HG03571 (cell line): ENCODE measurements around the gene SBSN.

Source experiments
- ATAC-seq: cut with Tn5 transposase; IDR thresholded peaks from one replicate; pipeline ENCODE4 v1.9.1; 2021; ENCODE audit not compliant: unreplicated experiment

SBSN gene, protein sequence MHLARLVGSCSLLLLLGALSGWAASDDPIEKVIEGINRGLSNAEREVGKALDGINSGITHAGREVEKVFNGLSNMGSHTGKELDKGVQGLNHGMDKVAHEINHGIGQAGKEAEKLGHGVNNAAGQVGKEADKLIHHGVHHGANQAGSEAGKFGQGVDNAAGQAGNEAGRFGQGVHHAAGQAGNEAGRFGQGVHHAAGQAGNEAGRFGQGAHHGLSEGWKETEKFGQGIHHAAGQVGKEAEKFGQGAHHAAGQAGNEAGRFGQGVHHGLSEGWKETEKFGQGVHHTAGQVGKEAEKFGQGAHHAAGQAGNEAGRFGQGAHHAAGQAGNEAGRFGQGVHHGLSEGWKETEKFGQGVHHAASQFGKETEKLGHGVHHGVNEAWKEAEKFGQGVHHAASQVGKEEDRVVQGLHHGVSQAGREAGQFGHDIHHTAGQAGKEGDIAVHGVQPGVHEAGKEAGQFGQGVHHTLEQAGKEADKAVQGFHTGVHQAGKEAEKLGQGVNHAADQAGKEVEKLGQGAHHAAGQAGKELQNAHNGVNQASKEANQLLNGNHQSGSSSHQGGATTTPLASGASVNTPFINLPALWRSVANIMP

DNA sequence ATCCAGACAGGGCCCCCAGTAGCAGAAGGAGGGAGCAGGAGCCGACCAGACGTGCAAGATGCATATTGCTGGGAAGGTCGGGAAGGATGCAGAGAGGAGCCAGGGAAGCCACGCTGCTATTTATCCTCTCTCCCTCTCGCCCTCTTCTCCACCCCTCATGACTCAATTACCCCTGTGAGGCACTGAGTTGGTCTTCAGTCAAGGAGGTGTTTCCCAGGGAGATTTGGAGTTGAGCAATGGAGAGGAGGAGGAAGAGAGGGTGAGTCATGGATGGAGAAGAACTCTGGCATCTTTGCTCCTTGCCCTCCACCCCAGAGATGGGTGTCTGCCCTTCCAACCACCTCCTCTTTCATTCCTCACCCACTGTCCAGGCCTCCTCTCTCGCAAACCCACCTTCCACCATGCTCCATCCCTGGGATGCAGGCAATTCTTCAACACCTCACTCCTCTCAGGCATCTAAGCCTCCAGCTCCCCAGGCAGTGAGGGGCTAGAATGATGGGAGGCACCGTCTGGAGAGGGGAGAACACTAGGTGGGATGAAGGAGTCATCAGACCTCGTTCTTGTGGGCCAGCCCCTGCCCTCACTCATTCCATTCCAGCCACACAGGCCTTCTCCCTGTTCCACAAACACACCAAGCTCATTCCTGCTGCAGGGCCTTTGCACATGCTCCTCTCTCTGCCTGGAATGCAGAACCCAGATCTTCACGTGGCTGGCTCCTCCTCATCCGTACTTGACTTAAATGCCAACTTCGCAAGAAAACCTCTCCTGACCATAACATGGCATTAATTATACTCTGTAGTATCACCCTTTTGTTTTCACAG is at the start of gene SBSN:
Gene SBSN (minus strand): TSS at position 94 of the 821 bp plus-strand sequence. CDS start 30 bp downstream, at position 64.
- no peak for ATAC-seq

DNA sequence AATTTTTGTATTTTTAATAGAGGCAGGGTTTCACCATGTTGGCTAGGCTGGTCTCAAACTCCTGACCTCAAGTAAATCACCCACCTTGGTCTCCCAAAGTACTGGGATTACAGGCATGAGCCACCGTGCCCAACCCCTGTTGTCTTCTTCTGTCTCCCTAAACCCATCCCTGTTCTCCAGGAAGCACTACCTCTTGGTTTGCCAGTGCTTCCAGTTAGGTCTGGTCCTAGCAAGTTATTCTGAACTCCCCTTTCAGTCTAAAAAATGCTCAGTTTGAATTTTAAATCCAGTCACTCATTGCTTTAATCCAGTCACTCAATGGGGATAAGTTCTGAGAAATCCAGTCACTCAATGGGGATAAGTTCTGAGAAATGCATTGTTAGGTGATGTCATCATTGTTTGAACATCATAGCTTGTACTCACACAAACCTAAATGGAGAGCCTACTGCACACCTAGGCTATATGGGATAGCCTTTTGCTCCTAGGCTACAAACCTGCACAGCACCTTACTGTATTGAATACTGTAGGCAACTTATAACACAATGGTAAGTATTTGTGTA is 43.4 kb upstream of the SBSN start:
- ATAC-seq = no peak

DNA sequence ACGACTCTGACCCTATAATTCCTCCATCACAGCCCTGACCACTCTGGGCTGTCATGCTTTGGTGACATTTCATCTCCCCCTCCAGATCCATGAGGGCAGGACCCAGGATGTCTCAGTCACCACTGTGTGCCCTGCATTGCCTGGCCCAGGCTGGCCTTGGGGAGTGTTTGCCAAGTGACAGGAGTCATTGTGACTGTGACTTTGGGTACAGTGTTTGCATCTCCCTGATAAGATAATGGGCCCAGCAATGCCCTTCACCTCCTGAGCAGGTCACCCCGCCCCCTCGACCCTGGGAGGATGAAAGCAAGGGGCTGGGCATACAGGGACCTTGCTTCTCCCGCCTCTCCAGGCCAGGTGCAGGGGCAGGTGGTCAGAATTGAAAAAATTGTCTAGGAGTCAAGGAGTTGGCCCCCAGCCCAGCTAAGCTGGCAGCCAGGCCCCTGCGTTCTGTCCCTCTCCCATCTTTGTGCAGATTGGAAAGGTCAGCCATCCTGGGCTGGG is 41.2 kb upstream of the SBSN start:
- no peak for ATAC-seq

DNA sequence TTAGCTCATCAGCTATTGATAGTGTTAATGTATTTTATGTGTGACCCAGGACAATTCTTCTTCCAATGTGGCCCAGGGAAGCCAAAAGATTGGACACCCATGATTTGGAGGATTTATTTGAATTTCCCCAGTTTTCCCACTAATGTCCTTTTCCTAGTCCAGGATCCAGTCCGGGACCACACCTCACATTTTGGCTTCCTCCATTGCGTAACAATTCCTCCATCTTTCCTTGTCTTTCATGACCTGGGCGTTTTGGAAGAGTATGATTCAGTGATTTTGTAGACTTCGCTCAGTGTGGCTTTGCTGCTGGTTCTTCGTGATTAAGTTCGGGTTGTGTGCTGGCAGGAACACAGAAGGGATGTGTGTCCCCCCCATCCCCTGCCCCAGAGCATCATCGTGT is 38.6 kb upstream of the SBSN start:
- no peak for ATAC-seq

DNA sequence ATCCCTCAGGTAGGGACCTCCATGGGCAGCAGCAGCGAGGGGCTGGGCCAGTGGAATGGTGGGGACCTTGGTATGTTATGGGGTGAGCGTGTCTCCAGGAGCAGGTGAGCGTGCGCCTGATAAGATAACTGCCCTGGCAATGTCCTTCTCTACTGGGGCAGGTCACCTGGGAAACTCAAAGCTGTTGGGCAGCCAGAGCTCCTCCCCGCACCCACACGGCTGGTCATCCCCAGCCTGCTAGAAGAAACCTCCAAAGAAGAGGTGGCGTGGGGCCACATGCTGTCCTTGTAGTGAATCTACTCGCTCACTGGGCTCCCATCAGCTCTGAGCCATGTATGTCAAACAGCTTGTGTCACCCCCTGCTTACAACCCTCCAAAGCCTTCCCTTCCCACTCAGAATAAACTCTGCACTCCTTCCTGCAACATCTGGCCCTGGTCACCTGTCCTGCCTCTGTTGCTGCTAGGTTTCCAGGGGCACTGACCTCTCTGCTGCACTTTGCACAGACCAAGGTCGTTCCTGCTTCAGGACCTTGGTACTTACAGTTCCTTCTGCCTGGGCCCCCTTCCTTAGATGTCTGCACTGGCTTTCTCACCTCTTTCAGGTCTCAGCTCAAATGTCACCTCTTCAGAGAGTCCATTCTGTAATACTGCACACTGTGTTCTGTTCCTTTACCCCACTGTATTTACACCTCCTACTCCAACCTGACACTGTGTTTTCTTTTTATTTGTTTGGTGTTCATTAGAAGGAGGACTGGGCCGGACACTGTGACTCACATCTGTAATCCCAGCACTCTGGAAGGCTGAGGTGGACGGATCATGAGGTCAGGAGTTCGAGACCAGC is 37.1 kb upstream of the SBSN start:
- no peak for ATAC-seq

DNA sequence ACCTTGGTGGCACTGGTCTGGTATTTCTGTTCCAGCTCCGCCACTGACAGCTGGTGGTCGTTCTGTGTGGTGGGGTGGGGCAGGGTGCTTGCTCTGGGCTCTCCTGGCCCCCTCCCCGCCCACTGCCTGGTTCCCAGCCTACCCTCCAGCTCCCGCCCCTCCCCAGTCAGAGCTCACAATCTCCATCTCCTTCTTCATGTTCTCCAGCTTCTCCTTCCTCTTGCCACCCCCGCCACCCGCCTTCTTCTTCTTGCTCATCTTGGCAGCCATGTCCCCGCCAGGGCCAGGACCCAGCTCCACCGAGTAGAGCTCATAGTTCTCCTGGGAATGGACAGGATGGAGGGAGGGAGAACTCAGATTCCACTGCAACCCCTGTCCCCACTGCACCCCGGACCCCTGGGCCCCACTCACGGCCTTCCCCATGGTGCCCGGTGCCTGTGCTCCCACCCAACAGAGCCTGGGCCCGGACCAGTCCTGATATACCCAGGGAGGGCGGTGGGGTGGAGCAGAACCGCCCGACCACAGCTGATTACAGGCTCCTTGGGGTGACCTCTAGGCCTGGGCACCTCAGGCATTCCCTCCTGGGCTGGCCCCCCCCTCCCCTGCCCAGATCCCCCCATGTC is 35.2 kb upstream of the SBSN start, which contains the start of gene ATP4A:
Gene ATP4A (minus strand): TSS at position 452 of the 623 bp plus-strand sequence. CDS start 29 bp downstream, at position 423.
- ATAC-seq = no peak

DNA sequence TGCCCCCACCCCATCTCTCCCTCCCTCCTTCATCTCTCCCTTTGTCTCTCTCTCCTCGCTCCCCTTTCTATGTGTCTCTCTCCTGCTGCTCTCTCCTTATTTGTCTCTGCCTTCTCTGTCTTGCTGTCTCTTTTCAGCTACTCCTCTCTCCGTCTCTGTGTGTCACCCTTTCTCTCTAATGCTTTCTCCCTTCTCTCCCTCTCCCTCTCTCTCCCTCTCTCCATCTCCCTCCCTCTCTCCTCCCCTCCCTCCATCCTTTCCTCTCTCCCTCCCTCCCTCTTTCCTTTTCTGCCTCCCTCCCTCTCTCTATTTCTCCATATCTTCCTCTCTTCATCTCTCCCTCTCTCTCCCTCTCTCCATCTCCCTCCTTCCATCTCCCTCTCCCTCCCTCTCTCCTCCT is 34.7 kb upstream of the SBSN start:
- no peak for ATAC-seq

DNA sequence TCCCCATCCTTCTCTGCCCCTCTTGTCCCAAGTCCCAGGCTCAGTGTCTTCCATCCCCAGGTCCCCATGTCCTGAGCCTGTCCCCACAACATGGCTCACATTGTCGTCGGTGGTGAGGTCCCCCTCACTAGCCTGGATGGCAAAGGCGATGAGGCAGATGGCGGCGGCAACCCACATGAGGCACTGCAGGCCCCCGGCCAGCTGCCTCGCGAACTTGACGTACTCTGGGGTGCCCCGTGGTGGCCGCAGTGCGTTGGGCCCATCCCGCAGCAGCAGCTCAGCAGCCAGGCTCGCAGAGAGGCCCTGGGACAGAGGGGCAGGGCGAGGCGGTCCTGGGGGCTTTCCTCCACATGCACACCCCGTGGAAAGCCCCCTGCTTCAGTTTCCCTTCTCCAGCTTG is 34.2 kb upstream of the SBSN start:
- ATAC-seq = no peak

DNA sequence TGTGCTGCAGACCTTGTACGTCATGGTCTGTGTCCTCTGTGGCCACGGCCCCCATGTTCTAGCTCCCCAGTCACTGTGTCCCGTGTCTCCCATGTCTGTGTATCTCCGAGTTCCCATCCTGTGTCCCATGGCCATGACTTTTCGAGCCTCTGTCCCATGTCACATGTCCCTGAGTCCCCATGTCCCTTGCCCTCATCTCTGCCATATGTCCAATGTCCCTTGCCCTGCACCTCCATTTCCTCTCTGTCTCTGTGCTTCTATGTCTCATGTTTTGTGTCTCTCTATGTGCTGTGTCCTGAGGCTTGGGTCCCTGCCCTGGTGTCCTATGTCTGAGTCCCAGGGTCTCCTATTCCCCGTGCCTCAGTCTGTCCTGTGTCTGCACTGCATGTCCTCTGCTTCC is 33.3 kb upstream of the SBSN start:
- no peak for ATAC-seq

DNA sequence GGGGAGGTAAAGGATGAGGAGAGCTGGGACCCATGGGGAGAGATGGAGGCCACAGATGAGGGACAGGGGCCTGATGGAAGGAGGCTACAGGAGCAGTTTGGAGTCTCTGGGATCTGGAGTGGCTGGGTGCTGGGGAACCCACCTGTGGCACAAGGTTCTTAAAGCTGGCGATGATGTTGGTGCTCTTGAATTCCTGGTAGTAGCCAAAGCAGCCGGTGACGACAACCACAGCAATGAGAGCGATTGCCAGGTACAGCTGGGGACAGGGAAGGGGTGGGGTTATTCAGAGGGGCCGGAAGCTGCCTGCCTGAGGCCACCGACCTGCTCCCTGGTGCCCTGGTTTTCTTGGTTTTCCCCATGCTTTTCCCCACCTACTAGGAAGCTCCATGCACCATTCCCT is 32.6 kb upstream of the SBSN start:
- no peak for ATAC-seq

DNA sequence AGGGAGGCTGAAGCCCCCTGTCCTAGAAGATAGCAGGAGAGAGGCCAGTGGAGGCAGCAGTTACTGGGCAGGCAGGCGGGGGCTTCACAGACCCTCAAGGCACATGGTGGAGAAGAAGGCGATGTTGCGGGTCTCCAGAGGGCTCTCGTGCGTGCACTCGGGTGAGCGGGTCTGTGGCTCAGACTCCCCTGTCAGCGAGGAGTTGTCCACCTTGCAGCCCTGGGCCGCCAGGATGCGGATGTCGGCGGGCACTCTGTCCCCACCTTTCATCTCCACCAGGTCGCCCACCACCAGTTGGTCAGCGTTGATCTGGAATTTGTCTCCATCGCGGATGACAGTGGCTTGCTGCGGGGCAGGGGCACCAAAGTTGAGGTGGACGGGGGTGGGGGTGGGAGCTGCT is 32.2 kb upstream of the SBSN start:
- no peak for ATAC-seq

DNA sequence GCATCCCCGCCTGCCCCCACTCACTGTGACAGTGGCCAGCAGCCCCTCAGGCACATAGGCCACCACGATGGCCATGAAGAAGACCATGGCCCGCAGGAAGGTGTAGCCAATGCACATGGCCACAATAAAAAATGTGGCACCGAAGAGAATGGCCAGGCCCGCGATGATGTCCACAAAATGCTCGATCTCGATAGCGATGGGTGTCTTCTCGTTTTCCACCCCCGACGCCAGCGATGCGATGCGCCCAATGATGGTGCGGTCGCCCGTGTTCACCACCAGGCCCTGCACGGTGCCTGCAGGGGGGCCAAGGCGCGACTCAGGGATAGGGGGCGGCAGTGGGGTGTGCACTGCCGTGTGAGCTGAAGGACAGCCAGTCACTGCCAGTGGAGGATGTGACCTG is 31.7 kb upstream of the SBSN start:
- no peak for ATAC-seq

DNA sequence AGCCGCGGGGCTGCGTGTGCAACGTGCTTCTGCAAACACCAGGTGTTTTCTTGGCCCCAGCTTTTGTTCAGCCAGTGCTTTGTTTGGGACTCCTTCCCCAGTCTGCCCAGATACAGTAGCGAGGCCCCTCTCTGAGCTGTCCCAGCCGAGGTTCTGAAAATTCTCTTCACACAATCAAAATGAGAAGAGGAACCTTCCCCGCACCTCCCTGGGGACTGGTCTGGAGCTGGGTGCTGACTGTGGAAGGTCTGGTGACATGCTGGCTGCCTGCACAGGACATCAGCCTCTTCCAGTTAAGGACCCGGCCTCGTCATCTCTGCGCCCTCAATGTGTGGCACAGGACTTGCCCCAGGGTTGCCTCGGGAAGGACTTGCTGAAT is 31.2 kb upstream of the SBSN start:
- ATAC-seq = peak; percentile 62

DNA sequence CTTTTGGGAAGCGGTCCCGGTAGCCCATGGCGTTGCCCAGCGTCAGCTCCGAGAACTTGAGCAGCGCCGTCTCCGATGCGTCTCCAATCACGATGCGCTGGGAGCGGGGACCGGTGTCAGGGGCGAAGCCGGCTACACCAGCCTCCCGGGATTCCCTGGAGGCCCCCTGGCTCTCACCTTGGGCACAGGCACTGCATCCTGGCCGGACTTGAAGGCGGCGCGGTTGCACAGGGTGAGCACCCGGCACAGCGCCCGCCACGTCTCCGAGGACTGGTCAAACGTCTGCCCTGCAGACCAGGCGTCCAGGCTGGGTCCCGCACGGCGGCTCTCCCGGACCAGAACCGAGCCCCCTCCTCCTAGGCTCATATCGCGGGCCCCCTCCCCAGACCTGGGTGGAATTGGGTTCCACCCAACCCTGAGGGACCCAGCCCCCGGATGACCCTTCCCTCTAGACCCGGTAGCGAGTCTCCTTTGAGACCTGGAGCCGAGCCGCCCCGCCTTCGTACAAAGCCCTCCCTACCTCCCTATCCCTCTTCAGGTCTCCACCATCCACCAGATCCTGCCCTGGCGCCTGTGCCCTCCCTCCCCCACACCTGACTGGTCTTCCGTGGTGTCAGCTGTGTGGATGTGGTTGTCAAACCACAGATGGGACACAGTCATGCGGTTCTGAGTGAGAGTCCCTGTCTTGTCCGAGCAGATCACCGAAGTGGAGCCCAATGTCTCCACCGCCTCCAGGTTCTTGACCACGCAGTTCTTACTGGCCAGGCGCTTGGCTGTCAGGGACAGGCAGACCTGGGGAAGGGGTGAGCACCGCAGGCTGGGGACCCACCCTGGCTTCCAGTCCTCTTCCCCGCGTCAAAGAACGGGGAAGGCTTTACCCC is 30.5 kb upstream of the SBSN start:
- ATAC-seq = no peak

DNA sequence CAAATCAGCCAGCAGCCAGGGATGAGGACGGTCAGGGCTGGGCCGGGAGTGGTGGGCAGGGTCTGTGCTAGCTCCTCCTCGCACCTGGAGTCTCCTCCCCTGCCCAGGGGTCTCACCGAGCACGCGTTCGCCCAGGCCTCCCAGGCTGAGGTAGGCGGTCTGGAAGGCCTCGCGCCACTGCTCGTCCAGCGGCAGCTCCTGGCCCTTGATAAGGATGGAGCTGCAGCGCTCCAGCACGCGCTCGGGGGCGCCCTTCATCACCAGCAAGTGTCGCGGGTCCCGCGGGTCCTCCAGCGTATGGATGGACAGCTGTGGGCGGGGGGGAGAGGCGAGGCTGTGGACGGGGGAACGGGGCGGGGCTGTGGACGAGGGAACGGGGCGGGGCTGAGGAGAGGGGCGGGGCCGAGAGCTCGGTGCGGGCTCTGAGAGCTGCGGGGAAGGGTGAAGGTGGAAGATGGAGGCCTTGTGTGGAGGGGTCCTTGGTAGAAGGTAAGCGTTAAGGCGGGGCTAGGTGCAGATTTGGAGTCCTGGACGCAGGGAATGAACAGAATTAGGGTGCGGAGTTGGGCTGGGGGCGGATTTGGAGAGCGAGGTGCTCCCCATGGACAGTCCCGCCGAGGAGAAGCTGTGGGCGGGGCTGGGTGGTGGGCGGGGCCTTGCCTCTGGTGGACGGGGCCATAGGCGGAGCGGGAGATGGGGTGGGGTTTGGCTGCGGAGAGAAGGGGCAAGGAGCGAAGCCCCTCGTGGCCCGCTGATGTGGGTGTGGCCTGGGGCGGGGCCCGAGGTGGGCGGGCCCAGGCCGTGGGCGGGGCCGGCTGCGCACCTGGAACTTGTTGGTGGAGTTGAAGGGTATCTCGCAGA is 29.7 kb upstream of the SBSN start:
- ATAC-seq = no peak

DNA sequence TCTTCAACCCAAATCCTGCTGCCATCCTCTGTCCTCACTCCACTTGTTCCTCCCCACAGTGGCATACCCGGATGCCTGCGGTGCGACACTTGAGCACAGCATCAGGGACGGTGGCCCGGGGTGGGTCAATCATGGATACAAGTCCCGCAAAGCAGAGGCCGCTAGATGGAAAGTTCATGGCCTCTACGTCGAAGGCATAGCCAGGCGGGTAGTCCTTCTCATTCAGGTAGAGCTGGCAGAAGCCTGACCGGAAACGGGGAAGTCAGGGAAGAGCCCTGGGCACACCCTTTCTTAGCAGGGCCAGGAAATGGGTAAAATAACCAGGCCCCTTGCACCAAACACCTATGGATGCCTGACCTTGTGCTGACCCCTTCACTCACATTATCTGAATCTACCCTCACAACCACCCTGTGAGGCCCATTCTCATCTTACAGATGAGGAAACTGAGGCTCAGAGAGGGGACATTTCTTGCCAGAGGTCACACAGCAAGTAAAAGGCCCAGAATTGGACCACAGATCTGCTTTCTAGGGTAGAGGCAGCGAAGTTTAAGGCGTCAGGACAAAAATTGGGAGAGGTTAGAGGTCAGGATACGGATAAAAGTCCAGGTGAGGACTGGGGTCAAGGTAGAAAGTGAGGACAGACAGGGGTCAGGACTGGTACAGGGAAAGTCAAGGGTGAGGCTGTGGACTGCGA is 28.9 kb upstream of the SBSN start:
- no peak for ATAC-seq

DNA sequence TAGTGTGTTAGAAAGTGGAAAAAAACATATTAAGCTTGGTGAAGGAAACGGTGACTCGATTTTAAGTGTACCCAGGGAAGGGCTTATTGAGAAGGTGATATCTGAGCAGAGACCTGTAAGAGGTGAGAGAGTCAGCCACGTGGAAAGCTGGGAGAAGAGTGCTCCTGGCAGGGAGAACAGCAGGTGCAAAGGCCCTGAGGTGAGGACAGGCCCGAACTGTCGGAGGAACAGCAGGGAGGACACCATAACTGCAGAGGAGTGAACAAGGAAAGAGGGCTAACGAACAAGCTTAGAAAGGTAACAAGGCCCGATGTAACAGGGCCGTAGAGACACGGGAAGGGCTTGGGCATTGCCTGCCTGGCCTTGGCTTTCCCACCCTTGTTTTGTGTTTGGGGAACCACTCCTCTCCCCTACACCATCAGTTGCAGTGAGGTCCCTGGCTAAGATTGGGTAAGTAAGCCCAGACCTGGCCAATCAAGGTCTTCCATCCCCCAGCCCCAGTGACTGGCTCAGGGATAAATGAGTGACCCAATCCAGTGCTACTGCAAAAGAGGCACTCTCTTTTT is 28.0 kb upstream of the SBSN start:
- no peak for ATAC-seq
